Measurements from ENCODE around the gene DPEP1. TPM values are rescaled to one million over a fixed set of nuclear protein-coding genes. Genes with fewer than 3 reads are reported as not detected.

The DPEP1 gene
- total and polyA plus RNA-seq, 4 donors: 0.99 to 9.8 (median 5.1) TPM

DNA sequence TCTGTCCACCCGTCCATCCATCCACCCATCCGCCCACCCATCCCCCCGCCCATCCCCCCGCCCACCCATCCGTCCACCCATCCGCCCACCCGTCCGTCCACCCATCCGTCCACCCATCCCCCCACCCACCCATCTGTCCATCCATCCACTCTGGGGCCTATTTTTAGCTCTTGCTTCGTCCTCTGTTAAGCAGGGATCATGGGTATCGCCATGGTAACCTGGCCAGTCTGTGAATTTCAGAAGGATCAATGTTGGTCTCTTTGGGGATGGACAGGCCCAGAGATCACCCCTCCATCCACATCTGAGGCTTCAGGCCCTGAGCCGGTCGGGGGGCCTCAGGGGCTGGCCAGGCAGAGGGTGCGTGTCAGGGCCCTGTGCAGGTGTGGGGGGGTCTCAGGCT is 15.2 kb upstream of the DPEP1 start:
- Histone ChIP-seq H3K4me3 (ENCODE audit: low read depth, low read length) (no peak overlapping the region), H3K4me1 (ENCODE audit: control insufficient read depth, insufficient read depth, low read length) (peaks cover 12% of the 10 kb centered on the region), H3K9me3 (ENCODE audit: control insufficient read depth, insufficient read depth, low read length) (no peaks in the 10 kb centered on the region), H3K27me3 (ENCODE audit: control insufficient read depth, insufficient read depth, low read length) (no peaks in the 10 kb centered on the region), H3K36me3 (ENCODE audit: control insufficient read depth, insufficient read depth, low read length) (peaks cover 29% of the 10 kb centered on the region), H3K27ac (ENCODE audit: low read depth, low read length) (no peak overlapping the region)
- no CpG with 5 or more reads among the region's 14 CpGs for WGBS (ENCODE audit: insufficient coverage)
- peak in 2 of 6 donors; percentile 37 to 70 for DNase-seq (ENCODE audit: low read depth in 4 of 6, low spot score in 6 of 6)

DNA sequence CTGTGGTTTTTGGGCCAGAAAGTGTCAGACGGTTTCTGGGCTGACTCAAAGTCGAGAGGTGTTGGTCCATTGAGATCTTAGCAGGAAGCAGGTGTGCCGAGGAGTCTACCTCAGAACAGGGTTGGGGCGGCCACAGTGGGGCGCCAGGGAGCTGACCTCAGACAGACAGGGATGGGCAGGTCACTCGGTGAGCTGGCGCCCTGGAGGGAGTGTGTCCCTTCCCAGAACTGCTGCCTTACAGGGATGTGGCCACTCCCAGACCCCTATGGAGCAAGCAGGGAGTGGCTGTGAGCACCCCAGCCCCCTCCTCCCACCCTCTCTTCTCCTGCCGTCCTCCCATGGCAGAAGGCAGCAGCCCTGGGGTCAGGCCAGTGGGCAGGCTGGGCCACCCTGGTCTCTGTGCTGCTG is 14.0 kb upstream of the DPEP1 start:
- no peak overlapping the region for H3K27ac ChIP-seq (ENCODE audit: low read depth, low read length)
- 40% methylated on average over 7 of the region's 8 CpGs for WGBS (ENCODE audit: insufficient coverage)
- DNase-seq (ENCODE audit: low read depth in 4 of 6, low spot score in 6 of 6): no peak

DNA sequence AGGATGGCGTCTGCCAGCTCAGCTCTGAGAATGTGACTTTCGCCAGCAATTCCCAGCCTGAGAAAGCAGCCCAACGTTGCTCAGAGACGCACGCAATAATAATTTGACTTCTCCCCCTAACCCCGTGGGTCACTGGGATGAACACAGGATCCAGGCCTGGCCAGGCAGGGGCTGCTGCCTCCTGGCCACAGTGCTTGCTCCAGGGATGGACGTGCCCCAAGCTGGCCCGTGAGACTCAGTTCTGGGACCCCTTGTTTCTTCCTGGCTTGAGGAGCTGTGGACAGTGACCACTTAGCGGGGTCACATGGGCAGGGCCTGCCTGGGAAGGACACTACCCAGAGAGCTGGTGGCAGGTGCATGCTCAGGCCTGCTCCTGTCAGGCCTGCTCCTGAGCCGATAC is 13.5 kb upstream of the DPEP1 start:
- DNase-seq (ENCODE audit: low read depth in 4 of 6, low spot score in 6 of 6): no peak
- Histone ChIP-seq H3K4me1 (ENCODE audit: control insufficient read depth, insufficient read depth, low read length) (peaks cover 12% of the 10 kb centered on the region), H3K27me3 (ENCODE audit: control insufficient read depth, insufficient read depth, low read length) (no peaks in the 10 kb centered on the region), H3K9me3 (ENCODE audit: control insufficient read depth, insufficient read depth, low read length) (no peaks in the 10 kb centered on the region), H3K27ac (ENCODE audit: low read depth, low read length) (no peak overlapping the region), H3K4me3 (ENCODE audit: low read depth, low read length) (no peak overlapping the region), H3K36me3 (ENCODE audit: control insufficient read depth, insufficient read depth, low read length) (peaks cover 26% of the 10 kb centered on the region)
- 76% methylated on average over 10 of the region's 10 CpGs for WGBS (ENCODE audit: insufficient coverage)

More for the DNA sequence above, 14.0 kb upstream of the DPEP1 start:
- H3K9me3 ChIP-seq (ENCODE audit: control insufficient read depth, insufficient read depth, low read length): no peaks in the 10 kb centered on the region
- H3K4me1 ChIP-seq (ENCODE audit: control insufficient read depth, insufficient read depth, low read length): peaks cover 12% of the 10 kb centered on the region
- no peak overlapping the region for H3K4me3 ChIP-seq (ENCODE audit: low read depth, low read length)
- peaks cover 26% of the 10 kb centered on the region for H3K36me3 ChIP-seq (ENCODE audit: control insufficient read depth, insufficient read depth, low read length)
- H3K27me3 ChIP-seq (ENCODE audit: control insufficient read depth, insufficient read depth, low read length): no peaks in the 10 kb centered on the region

DNA sequence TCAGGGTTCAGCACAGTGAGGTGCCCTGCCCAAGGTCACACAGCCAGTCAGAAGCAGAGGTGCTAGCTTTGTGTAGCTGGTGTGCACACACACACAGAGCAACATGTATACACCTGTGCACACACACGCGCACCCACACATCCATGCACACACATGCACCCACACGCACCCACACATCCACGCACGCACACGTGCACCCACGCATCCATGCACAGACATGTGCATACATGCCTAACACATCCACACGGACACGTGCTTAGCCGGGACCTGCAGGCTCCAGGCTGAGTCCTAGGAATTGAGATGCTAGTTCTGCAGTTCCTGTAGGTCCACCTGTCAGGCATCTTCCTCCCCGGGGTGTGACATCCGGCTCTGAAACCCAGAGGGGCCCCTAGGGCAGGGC is 13.0 kb upstream of the DPEP1 start:
- Histone ChIP-seq H3K4me3 (ENCODE audit: low read depth, low read length) (no peak overlapping the region), H3K9me3 (ENCODE audit: control insufficient read depth, insufficient read depth, low read length) (no peaks in the 10 kb centered on the region), H3K27me3 (ENCODE audit: control insufficient read depth, insufficient read depth, low read length) (no peaks in the 10 kb centered on the region), H3K4me1 (ENCODE audit: control insufficient read depth, insufficient read depth, low read length) (peaks cover 14% of the 10 kb centered on the region), H3K27ac (ENCODE audit: low read depth, low read length) (no peak overlapping the region), H3K36me3 (ENCODE audit: control insufficient read depth, insufficient read depth, low read length) (peaks cover 21% of the 10 kb centered on the region)
- WGBS (ENCODE audit: insufficient coverage): 86% methylated on average over 12 of the region's 12 CpGs
- no peak for DNase-seq (ENCODE audit: low read depth in 4 of 6, low spot score in 6 of 6)

DNA sequence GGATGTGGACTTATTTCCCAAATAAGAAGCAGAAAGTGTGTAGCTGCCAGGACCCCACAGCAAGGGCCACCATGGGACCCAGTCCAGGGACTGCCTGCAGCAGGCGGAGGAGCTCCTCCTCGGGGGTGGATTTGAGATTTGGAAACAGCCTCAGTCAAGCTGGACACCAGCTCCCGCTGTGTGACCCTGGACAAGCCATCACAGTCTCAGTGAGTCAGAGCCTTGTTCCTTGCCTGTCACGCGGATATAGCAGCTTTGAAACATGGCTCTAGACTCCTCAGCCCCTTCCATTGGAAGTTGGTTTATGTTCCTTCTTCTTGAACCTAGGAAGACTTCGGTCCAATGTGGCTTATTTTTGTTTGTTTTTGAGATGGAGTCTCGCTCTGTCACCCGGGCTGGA is 12.5 kb upstream of the DPEP1 start:
- DNase-seq (ENCODE audit: low read depth in 4 of 6, low spot score in 6 of 6): no peak
- Histone ChIP-seq H3K27ac (ENCODE audit: low read depth, low read length) (no peak overlapping the region), H3K27me3 (ENCODE audit: control insufficient read depth, insufficient read depth, low read length) (no peaks in the 10 kb centered on the region), H3K36me3 (ENCODE audit: control insufficient read depth, insufficient read depth, low read length) (peaks cover 16% of the 10 kb centered on the region), H3K4me1 (ENCODE audit: control insufficient read depth, insufficient read depth, low read length) (peaks cover 14% of the 10 kb centered on the region), H3K4me3 (ENCODE audit: low read depth, low read length) (no peak overlapping the region), H3K9me3 (ENCODE audit: control insufficient read depth, insufficient read depth, low read length) (no peaks in the 10 kb centered on the region)
- WGBS (ENCODE audit: insufficient coverage): 71% methylated on average over 4 of the region's 8 CpGs

DNA sequence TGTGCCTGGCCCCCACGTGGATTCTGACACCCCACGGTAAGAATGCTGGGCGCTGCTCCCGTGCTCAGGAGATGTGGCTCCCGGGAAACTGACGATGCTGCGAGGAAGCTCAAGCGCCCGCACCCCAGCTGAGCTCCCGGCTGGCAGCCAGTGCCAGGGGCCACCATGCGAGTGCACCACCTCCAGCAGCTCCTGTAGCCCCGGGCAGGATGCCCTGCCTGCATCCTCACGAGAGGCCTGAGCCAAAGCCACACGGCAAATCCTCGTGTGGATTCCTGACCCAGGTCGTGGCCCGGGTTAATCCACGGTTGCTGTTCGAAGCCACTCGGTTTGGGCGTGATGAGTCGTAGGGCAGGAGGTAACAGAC is 11.6 kb upstream of the DPEP1 start:
- H3K36me3 ChIP-seq (ENCODE audit: control insufficient read depth, insufficient read depth, low read length): peaks cover 6% of the 10 kb centered on the region
- H3K4me1 ChIP-seq (ENCODE audit: control insufficient read depth, insufficient read depth, low read length): peaks cover 14% of the 10 kb centered on the region
- no peak for DNase-seq (ENCODE audit: low read depth in 4 of 6, low spot score in 6 of 6)
- H3K27me3 ChIP-seq (ENCODE audit: control insufficient read depth, insufficient read depth, low read length): no peaks in the 10 kb centered on the region
- no peaks in the 10 kb centered on the region for H3K9me3 ChIP-seq (ENCODE audit: control insufficient read depth, insufficient read depth, low read length)
- H3K4me3 ChIP-seq (ENCODE audit: low read depth, low read length): no peak overlapping the region
- no peak overlapping the region for H3K27ac ChIP-seq (ENCODE audit: low read depth, low read length)
- WGBS (ENCODE audit: insufficient coverage): 52% methylated on average over 20 of the region's 22 CpGs

DNA sequence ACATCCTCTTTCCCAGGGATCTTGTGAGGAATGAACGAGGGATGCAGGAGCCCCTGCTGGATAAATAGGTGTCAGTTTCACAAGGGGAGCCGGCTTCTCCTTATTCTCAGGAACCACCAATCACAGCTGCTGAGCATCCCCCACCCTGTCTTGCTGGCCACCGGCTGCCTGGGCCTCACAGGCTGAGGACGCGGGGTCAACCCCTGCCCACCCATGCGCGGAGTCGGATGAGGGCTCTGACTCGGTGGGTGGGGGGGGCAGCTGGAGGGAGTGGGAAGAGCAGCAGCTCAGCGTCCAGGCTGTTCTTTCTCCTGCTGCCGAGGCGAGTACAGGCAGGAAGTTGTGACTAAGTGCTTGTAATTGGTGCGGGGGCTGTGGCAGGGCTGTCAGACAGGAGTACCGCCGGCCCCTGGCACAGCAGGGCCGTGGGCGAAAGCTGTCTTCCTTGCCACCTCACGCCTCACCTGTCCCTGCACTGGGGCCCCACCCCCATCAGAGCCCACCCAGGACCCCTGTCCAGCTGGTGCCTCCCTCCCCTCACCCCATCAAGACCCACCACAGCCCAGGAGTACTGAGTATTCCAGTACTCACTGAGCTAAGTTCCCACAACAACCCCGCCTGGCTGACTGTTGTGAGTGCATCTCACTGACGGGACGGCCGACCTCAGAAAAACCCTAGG is 11.0 kb upstream of the DPEP1 start:
- Histone ChIP-seq H3K27me3 (ENCODE audit: control insufficient read depth, insufficient read depth, low read length) (no peaks in the 10 kb centered on the region), H3K9me3 (ENCODE audit: control insufficient read depth, insufficient read depth, low read length) (no peaks in the 10 kb centered on the region), H3K4me1 (ENCODE audit: control insufficient read depth, insufficient read depth, low read length) (peaks cover 14% of the 10 kb centered on the region), H3K27ac (ENCODE audit: low read depth, low read length) (no peak overlapping the region), H3K4me3 (ENCODE audit: low read depth, low read length) (no peak overlapping the region), H3K36me3 (ENCODE audit: control insufficient read depth, insufficient read depth, low read length) (peaks cover 1% of the 10 kb centered on the region)
- peak in 2 of 6 donors; percentile 17 to 32 for DNase-seq (ENCODE audit: low read depth in 4 of 6, low spot score in 6 of 6)
- 12% methylated on average over 17 of the region's 22 CpGs for WGBS (ENCODE audit: insufficient coverage)

DNA sequence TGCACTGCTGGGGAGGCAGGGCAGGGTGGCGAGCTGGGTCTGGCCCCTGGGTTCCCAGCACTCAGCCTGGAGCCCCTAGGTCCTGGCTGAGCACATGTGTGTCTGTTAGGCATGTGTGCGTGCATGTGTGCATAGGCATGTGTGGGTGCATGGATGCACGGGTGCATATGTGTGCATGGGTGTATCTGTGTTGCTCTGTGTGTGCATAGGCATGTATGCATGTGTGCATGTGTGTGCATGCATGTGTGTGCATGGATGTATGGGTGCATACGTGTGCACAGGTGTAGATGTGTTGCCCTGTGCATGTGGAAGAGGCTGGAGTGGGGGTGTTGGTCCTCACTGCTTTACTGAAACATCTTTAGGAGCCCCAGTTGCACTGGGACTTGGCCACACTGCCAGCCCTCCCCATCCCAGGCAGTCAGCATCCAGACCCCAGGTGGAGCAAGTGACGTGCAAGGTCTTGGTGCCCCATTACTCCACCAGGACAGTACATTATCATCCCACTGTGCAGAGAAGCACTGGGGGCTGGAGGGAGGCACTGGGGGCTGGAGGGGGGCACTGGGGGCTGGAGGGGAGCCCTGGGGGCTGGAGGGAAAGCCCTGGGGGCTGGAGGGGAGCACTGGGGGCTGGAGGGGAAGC is 10.4 kb upstream of the DPEP1 start:
- Histone ChIP-seq H3K4me3 (ENCODE audit: low read depth, low read length) (no peak overlapping the region), H3K9me3 (ENCODE audit: control insufficient read depth, insufficient read depth, low read length) (no peaks in the 10 kb centered on the region), H3K27me3 (ENCODE audit: control insufficient read depth, insufficient read depth, low read length) (no peaks in the 10 kb centered on the region), H3K27ac (ENCODE audit: low read depth, low read length) (no peak overlapping the region), H3K36me3 (ENCODE audit: control insufficient read depth, insufficient read depth, low read length) (no peaks in the 10 kb centered on the region), H3K4me1 (ENCODE audit: control insufficient read depth, insufficient read depth, low read length) (peaks cover 14% of the 10 kb centered on the region)
- no peak for DNase-seq (ENCODE audit: low read depth in 4 of 6, low spot score in 6 of 6)
- WGBS (ENCODE audit: insufficient coverage): 65% methylated on average over 4 of the region's 5 CpGs

DNA sequence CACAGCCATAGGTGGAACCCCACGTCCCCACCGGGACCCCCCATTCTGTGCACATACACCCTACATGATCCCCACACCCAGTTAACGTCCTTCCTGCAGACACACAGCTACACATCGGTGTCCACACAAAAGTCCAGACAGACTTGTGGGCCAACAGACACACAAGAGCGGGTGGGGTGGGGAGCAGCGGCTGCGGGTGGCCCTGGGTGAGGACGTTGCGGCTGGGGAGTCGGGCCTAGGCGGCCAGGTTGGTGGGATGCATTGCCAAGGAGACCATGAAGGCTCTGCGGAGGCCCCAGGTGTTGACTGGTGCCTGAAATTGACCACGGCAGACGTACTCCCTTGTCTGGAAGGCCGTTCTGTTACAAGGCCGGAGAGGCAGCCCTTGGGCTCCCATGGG is 8.7 kb upstream of the DPEP1 start:
- WGBS (ENCODE audit: insufficient coverage): 78% methylated on average over 14 of the region's 16 CpGs
- Histone ChIP-seq H3K27me3 (ENCODE audit: control insufficient read depth, insufficient read depth, low read length) (no peaks in the 10 kb centered on the region), H3K4me1 (ENCODE audit: control insufficient read depth, insufficient read depth, low read length) (peaks cover 14% of the 10 kb centered on the region), H3K27ac (ENCODE audit: low read depth, low read length) (no peak overlapping the region), H3K36me3 (ENCODE audit: control insufficient read depth, insufficient read depth, low read length) (no peaks in the 10 kb centered on the region), H3K9me3 (ENCODE audit: control insufficient read depth, insufficient read depth, low read length) (no peaks in the 10 kb centered on the region), H3K4me3 (ENCODE audit: low read depth, low read length) (no peak overlapping the region)
- DNase-seq (ENCODE audit: low read depth in 4 of 6, low spot score in 6 of 6): no peak

Measured in spinal cord (tissue), 10 donors.